Posterior vena cava (tissue), 2 donors: ENCODE data around the gene RHBDD1. TPM values are rescaled to one million over a fixed set of nuclear protein-coding genes. Genes with fewer than 3 reads are reported as not detected.

Source experiments
- DNase-seq: peaks from one replicate; pipeline ENCODE4 v3.0.0-alpha.2; 2020; ENCODE audit warnings: low spot score
- intact Hi-C, 2 donors: fragments of 100-400 bp; cut with DNase I; formaldehyde crosslinking; loops; one replicate each; pipeline versions ENCODE4 v1.14.1 to v1.14.2; 2022 to 2023
- total RNA-seq, 2 donors: library from RNA; stranded (reverse); fragmentation: NEBNext Ultra II Directional; extraction: Animal tissue kit (Norgen Biotek cat#: 25700); gene quantifications; one replicate each; pipeline ENCODE4 v1.2.1, GENCODE V29; 2021
- donor health status: DM: yes; HTN: yes; CAD: no.
- donor health status: DM: yes; HTN: yes; CAD: no.

RHBDD1 gene
- total RNA-seq, 2 donors from 2014 or later, result 39.3 to 40.5 TPM

GRCh38 chr2:226962176-226962773, 126.4 kb downstream of the RHBDD1 start:
- intact Hi-C loops, result no loop called here
- DNase-seq, result no peak

- intact Hi-C loops, result no loop called here
- DNase-seq, result no peak
Measured at GRCh38 chr2:226963528-226963927, 127.7 kb downstream of the RHBDD1 start.

DNA sequence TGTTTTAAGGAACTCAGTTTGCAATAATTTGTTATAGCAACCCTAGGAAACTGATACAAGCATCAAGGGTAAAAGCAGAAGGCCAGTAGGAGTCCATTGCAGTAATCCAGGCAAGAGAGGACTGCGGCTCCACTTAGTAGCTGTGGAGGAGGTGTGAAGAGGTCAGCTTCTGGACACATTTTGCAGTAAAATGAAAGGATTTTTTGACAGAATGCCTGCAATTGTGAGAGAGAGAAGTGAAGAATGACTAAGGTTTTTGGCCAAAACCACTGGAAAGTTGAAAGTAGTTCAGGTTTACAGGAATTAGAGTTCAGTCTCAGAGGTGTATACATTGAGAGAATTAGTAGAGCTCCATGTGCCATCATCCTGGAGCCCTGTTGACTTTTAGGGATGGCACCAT, 129.5 kb downstream of the RHBDD1 start:
- intact Hi-C loops, result no loop called here

GRCh38 chr2:226969417-226970080, 133.7 kb downstream of the RHBDD1 start:
- DNase-seq, result no peak
- intact Hi-C loops, result no loop called here

More for the DNA sequence above, 129.5 kb downstream of the RHBDD1 start:
- DNase-seq, result no peak

DNA sequence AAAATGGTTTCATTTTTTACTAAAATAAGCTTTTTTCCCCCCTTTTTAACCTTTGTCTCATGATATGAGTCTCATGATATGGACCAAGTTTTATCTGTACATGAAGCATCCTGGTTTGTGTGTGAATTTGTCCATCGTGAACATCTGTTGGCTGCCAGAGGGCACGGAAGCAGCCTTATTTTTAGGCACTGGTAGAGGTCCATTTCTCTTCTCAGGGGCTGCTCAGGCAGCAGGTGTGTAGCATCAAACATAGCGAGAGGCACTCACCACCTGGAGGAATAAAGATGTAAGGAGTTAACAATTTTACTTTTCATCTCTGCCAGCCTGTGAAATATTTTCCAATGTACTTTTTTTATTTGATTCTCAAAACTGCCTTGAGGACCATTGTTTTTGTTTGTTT, 134.5 kb downstream of the RHBDD1 start:
- DNase-seq, result no peak
- intact Hi-C loops, result no loop called here

DNA sequence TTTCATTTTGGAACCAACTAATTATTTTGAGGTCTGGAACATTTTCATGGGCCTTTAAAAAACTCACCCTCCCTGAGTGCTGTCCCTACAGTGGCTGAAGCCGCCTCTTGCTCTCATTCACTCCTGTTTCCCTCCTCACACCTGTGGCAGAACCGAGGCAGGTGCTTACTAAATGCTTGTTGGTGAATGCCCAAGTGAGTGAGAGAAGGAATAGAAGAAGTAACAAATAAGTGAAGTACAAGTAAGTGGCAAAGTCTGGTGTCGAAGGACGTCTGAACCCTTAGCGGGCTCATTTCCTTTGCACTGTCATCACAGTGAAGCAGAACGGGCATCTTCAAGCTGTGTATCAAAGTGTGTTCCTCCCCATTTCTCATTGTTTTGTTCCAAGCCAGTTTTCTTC, 135.2 kb downstream of the RHBDD1 start:
- no peak for DNase-seq
- intact Hi-C loops, result no loop called here

- no peak for DNase-seq
- intact Hi-C loops, result no loop called here
Measured at GRCh38 chr2:226971770-226972169, 135.9 kb downstream of the RHBDD1 start.

- intact Hi-C loops, result no loop called here
- no peak for DNase-seq
Measured at GRCh38 chr2:226973816-226974215, 138.0 kb downstream of the RHBDD1 start.

- DNase-seq, result no peak
- intact Hi-C loops, result no loop called here
Measured at GRCh38 chr2:226977775-226978190, 141.9 kb downstream of the RHBDD1 start.

DNA sequence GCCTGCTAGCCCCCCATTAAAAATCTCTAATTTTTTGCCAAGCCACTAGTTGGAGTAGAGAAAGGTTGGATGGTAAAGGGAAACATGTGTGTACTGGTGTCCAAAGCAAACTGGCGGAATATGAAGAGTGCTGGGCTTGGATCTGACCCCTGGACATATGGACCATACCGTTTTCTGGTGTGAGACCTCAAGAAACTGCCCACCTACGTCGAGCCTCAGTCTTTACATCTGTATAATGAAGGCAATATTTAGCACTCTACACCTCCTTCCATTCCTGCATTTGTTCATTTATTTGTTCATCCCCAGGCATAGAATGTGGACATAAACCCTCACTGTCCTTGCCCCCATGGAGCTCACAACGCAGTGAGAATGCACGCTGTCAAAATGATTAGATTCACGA, 142.4 kb downstream of the RHBDD1 start:
- intact Hi-C loops, result no loop called here

DNA sequence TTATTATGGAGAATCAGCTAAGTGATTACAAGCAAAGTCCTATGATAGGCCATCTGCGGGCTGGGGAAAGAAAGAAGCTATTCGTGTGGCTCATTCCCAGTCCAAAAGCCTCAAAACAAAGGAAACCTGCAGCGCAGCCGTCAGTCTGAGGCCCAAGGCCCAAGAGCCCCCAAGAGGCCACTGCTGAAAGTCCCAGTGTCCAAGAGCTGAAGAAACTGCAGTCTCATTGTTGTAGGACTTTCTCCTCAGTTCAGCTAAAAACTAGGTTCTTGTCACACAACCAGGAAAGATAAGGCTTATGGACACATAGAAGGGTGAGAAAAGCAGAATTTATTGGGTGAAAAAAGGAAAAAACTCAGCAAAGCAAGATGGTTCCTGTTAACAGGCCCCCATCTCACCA, 143.2 kb downstream of the RHBDD1 start:
- intact Hi-C loops, result no loop called here
- DNase-seq, result no peak

More for the DNA sequence above, 142.4 kb downstream of the RHBDD1 start:
- no peak for DNase-seq

DNA sequence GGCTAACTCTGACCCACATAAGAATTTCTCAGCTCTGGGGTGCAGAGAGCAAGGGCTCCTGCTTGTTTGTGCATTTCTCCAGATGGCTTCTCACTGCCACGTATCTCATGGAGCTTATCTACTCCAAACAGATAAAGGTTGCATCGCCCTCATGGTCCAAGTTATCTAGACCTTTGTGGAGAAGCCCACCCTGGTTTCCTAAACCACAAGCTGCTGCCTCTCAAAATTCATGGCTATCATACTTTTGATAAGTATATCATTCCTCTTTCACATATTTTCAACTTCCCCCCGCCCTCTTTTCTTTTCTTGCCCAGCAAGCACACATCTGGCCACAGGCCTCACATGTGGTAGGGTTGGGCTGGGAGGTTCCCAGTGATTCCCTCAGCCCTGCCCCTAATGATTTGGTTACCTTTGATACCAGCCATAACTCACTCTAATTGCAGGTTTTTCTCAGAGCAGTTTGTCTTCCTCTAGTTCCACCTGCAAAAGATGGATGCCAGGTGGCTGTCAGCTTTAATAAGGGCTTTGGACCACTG, 146.0 kb downstream of the RHBDD1 start:
- DNase-seq, result no peak
- intact Hi-C loops, result loop anchor here (10.0 kb wide), 3 partner anchors 147 to 177 kb away; partner anchors contain the start of gene RHBDD1 (in 1 of the 2)

DNA sequence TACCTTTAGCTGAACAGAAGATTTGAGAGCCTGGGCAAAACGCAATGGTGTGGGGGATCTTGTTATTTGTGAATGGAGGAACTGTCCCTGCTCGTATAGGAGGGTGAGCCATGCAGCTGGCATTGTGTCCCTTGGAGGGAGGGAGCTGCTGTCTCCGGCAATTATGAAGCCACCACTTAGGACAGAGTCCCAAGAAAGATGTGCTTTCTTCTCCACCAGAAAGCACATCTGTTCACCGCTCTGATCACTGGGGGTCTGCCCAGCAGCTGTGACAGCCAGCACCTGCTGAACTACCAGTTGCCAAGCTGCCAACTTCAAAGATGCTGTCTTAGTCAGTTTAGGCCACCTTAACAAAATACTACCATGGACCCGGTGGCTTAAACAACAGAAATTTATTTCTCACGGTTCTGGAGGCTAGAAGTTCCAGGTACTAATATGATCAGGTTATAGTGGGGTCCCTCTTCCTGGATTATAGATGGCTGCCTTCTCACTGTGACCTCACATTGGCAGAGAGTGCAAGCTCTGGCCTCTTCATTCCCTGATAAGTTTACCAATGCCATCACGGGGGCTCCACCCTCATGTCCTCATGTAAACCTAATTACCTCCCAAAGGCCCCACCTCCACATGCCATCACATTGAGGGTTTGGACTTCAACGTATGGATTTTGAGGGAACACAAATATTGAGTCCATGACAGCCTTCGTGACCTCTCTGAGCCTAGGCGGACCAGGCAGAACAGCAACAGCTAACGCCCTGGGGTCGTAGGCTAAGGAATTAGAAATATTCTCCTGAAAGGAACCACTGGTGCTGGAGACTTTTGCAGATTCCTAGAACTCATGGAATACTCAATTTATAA, 148.3 kb downstream of the RHBDD1 start:
- intact Hi-C loops, result loop anchor here (10.0 kb wide), 3 partner anchors 149 to 179 kb away; partner anchors contain the start of gene RHBDD1 (in 1 of the 2)
- DNase-seq, result no peak

- intact Hi-C loops, result loop anchor here (5.0 to 10.0 kb wide), 4 partner anchors 150 to 1313 kb away; partner anchors contain the start of gene RHBDD1 (in 1 of the 2)
- DNase-seq, result no peak
Measured at GRCh38 chr2:226984750-226985582, 149.1 kb downstream of the RHBDD1 start.

- no peak for DNase-seq
- intact Hi-C loops, result loop anchor here (5.0 to 10.0 kb wide), 4 partner anchors 151 to 1313 kb away; partner anchors contain the start of gene RHBDD1 (in 1 of the 2)
Measured at GRCh38 chr2:226985583-226985946, 149.7 kb downstream of the RHBDD1 start.

GRCh38 chr2:226991663-226992062, 155.8 kb downstream of the RHBDD1 start:
- DNase-seq, result no peak
- intact Hi-C loops, result no loop called here

DNA sequence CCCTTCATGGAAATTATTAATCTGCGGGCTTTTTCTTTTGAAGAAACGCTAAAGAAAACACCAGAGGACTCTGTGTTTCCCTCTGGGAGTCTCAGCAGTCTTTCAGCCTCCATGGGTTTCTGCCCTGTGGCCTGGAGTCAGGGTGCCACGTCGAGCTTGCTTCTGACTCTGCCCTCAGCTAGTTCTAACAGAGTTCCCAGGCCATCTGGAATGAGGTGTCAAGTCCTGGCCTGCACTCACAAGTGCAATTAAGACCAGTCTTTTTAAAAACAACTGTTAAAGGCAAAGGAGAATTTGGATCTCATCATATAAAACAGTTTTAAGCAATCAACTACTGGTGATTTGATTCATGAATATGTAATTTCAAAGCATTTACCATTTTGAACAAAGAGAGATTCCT, 157.3 kb downstream of the RHBDD1 start:
- DNase-seq, result no peak
- intact Hi-C loops, result no loop called here

DNA sequence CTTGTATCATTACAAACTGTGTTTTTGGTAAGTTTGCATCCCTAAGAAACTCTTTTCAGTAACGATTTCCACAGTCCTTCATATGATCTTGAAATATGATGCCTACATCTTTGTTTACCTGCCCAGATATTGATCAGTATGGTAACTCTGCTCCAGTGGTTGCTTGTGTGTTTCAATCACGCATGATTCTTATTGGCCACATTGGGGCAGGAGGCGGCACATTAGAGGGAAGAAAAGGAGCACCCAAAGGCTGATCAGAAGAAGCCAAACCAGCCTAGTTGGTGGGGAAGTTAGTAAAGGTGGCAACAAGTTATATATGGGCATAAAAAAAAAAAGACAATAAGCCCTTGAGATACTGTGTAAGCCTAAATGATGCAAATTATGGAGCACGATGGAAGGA, 158.9 kb downstream of the RHBDD1 start:
- no peak for DNase-seq
- intact Hi-C loops, result no loop called here

- DNase-seq, result no peak
- intact Hi-C loops, result no loop called here
Measured at GRCh38 chr2:226995625-226996041, 159.8 kb downstream of the RHBDD1 start.
